Sigmoid colon (tissue), 7 donors: ENCODE data around the gene BCR. TPM values are rescaled to one million over a fixed set of nuclear protein-coding genes. Genes with fewer than 3 reads are reported as not detected.
A peak's percentile ranks its signal among the peaks of the same experiment; 100 is the strongest.

Experiments used
- DNase-seq: peaks from one replicate; pipeline ENCODE4 v3.0.0-alpha.2; 2019
- H3K27ac ChIP-seq, 4 donors: fragments of 200-600 bp; sonication (generic); one replicate each; pipeline ENCODE4 v1.5.1; 2016 to 2019; ENCODE audit warnings: mild to moderate bottlenecking in 1 of 4
- H3K27me3 ChIP-seq, 3 donors: fragments of 200-600 bp; sonication (generic); one replicate each; pipeline ENCODE4 v1.5.1; 2019; ENCODE audit warnings: mild to moderate bottlenecking in 1 of 3
- H3K36me3 ChIP-seq, 4 donors: fragments of 200-600 bp; sonication (generic); one replicate each; pipeline ENCODE4 v1.5.1; 2016 to 2019
- H3K4me1 ChIP-seq, 4 donors: fragments of 200-600 bp; sonication (generic); one replicate each; pipeline ENCODE4 v1.5.1; 2017 to 2019
- H3K4me3 ChIP-seq, 4 donors: fragments of 200-600 bp; sonication (generic); one replicate each; pipeline ENCODE4 v1.5.1; 2017 to 2019; ENCODE audit warnings: mild to moderate bottlenecking in 2 of 4, moderate library complexity in 1 of 4
- H3K9me3 ChIP-seq, 4 donors: fragments of 200-600 bp in 3 of 4; sonication (generic) in 3 of 4; one replicate each; pipeline versions ENCODE4 v1.5.1 to v1.6.1; 2013 to 2019
- CTCF ChIP-seq, 4 experiments: fragments of 450-650 bp in 3 of 4; fragments of 200-600 bp in 1 of 4; IDR thresholded peaks; one replicate each; pipeline ENCODE4 v1.5.1; 2016 to 2019; ENCODE audit warnings: antibody characterized with exemption in 4 of 4, mild to moderate bottlenecking in 3 of 4, moderate library complexity in 2 of 4
- EP300 ChIP-seq, 4 donors: sonication (generic); formaldehyde crosslinking; IDR thresholded peaks; one replicate each; pipeline ENCODE4 v1.6.1; 2017; ENCODE audit warnings: antibody characterized with exemption in 4 of 4
- POLR2A ChIP-seq, 2 donors: fragments of 450-650 bp; IDR thresholded peaks; one replicate each; pipeline ENCODE4 v1.6.1; 2016; ENCODE audit warnings: antibody characterized with exemption in 2 of 2, mild to moderate bottlenecking in 2 of 2, moderate library complexity in 2 of 2
- POLR2AphosphoS5 ChIP-seq, 4 donors: sonication (generic); formaldehyde crosslinking; IDR thresholded peaks; one replicate each; pipeline ENCODE4 v1.6.1; 2017; ENCODE audit warnings: antibody characterized with exemption in 4 of 4
- WGBS, 2 donors: extraction: QIAGEN DNeasy Blood & Tissue Kit; methylation state at CpG; one replicate each; pipeline ENCODE4 v1.1.7; 2013; 5-methylcytosine and 5-hydroxymethylcytosine counted together
- intact Hi-C: fragments of 100-400 bp; cut with DNase I; formaldehyde crosslinking; loops from one replicate; pipeline ENCODE4 v1.15.1; 2023
- polyA plus RNA-seq, 3 donors: library from polyadenylated mRNA; stranded (reverse); fragments of 200-250 nt; gene quantifications; one replicate each; pipeline ENCODE4 v1.2.3, GENCODE V29; 2013
- total RNA-seq, 4 donors: library from RNA; depleted of rRNA; stranded (reverse); fragments of >200 nt; gene quantifications; one replicate each; pipeline ENCODE4 v1.1.0, GENCODE V29; 2016
- donor health status: healthy with polysubstance abuse.
- donor health status: Bipolar disorder and iron deficiency.
- donor health status: healthy.

BCR gene
- total and polyA plus RNA-seq, 7 donors = 10.8 to 39.9 (median 17.5) TPM

- Histone ChIP-seq H3K27me3 (no peaks in the 10 kb centered on the region), H3K27ac (peak overlapping the region in 3 of 4 donors; percentile 70 to 83 (median 73)), H3K9me3 (no peaks in the 10 kb centered on the region), H3K4me1 (peaks cover 0 to 49% (median 30%) of the 10 kb centered on the region in 4 donors), H3K4me3 (no peak overlapping the region), H3K36me3 (peaks cover 0 to 12% (median 0%) of the 10 kb centered on the region in 4 donors)
- DNase-seq = no peak
- 82 to 87% methylated on average over 8 of the region's 8 CpGs for WGBS, 2 donors
- TF ChIP-seq EP300 (IDR thresholded peaks at IDR 0.05) (no peak), CTCF (IDR thresholded peaks at IDR 0.05) (no peak), POLR2AphosphoS5 (IDR thresholded peaks at IDR 0.05) (no peak), POLR2A (IDR thresholded peaks at IDR 0.05) (no peak)
- intact Hi-C loops = no loop called here
Measured at GRCh38 chr22:23146478-23147205, 33.7 kb upstream of the BCR start.

GRCh38 chr22:23147617-23148387, 32.5 kb upstream of the BCR start:
- Histone ChIP-seq H3K36me3 (peaks cover 0 to 22% (median under 1%) of the 10 kb centered on the region in 4 donors), H3K9me3 (no peaks in the 10 kb centered on the region), H3K27me3 (no peaks in the 10 kb centered on the region), H3K4me3 (no peak overlapping the region), H3K27ac (peak overlapping the region in 3 of 4 donors; percentile 6 to 83 (median 52)), H3K4me1 (peaks cover 0 to 40% (median 20%) of the 10 kb centered on the region in 4 donors)
- WGBS, 2 donors = 10 to 48% methylated on average over 6 of the region's 6 CpGs
- DNase-seq = no peak
- intact Hi-C loops = no loop called here
- TF ChIP-seq CTCF (IDR thresholded peaks at IDR 0.05) (no peak), POLR2A (IDR thresholded peaks at IDR 0.05) (no peak), EP300 (IDR thresholded peaks at IDR 0.05) (no peak), POLR2AphosphoS5 (IDR thresholded peaks at IDR 0.05) (no peak)

- Histone ChIP-seq H3K4me1 (peaks cover 0 to 34% (median 16%) of the 10 kb centered on the region in 4 donors), H3K36me3 (peaks cover 0 to 30% (median 3%) of the 10 kb centered on the region in 4 donors), H3K9me3 (no peaks in the 10 kb centered on the region), H3K27ac (no peak overlapping the region), H3K4me3 (no peak overlapping the region), H3K27me3 (no peaks in the 10 kb centered on the region)
- intact Hi-C loops = no loop called here
- no peak for TF ChIP-seq POLR2AphosphoS5 (IDR thresholded peaks at IDR 0.05)
- 90 to 92% methylated on average over 15 of the region's 15 CpGs for WGBS, 2 donors
- DNase-seq = no peak
Measured at GRCh38 chr22:23149743-23150238, 30.5 kb upstream of the BCR start.

GRCh38 chr22:23150762-23151161, 29.5 kb upstream of the BCR start:
- Histone ChIP-seq H3K27ac (no peak overlapping the region), H3K36me3 (peaks cover 0 to 36% (median 3%) of the 10 kb centered on the region in 4 donors), H3K4me1 (peaks cover 0 to 24% (median 8%) of the 10 kb centered on the region in 4 donors), H3K27me3 (no peaks in the 10 kb centered on the region), H3K9me3 (no peaks in the 10 kb centered on the region), H3K4me3 (no peak overlapping the region)
- intact Hi-C loops = no loop called here
- DNase-seq = no peak
- TF ChIP-seq EP300 (IDR thresholded peaks at IDR 0.05) (no peak), CTCF (IDR thresholded peaks at IDR 0.05) (no peak)
- 90% methylated on average over 6 of the region's 6 CpGs for WGBS, 2 donors

GRCh38 chr22:23151827-23152226, 28.5 kb upstream of the BCR start:
- Histone ChIP-seq H3K27me3 (no peaks in the 10 kb centered on the region), H3K36me3 (peaks cover 0 to 41% (median 3%) of the 10 kb centered on the region in 4 donors), H3K4me1 (peaks cover 0 to 15% (median 4%) of the 10 kb centered on the region in 4 donors), H3K4me3 (no peak overlapping the region), H3K27ac (no peak overlapping the region), H3K9me3 (no peaks in the 10 kb centered on the region)
- 91% methylated on average over 16 of the region's 16 CpGs for WGBS, 2 donors
- TF ChIP-seq POLR2A (IDR thresholded peaks at IDR 0.05) (no peak), EP300 (IDR thresholded peaks at IDR 0.05) (no peak), CTCF (IDR thresholded peaks at IDR 0.05) (no peak), POLR2AphosphoS5 (IDR thresholded peaks at IDR 0.05) (no peak)
- no peak for DNase-seq
- intact Hi-C loops = no loop called here
